Prostate gland (tissue), 2 donors: ENCODE measurements around the gene TMEM26. TPM values are rescaled to one million over a fixed set of nuclear protein-coding genes. Genes with fewer than 3 reads are reported as not detected.

Experiments
- DNase-seq: peaks from one replicate; pipeline ENCODE4 v3.0.0-alpha.2; 2019; ENCODE audit warnings: low spot score
- H3K27ac ChIP-seq, 2 donors: fragments of 200-600 bp; sonication (generic); 2 replicates each; pipeline ENCODE4 v1.5.1; 2017 to 2019
- H3K27me3 ChIP-seq: fragments of 200-600 bp; sonication (generic); replicated peaks from 2 replicates; pipeline ENCODE4 v1.5.1; 2019; ENCODE audit not compliant: insufficient read depth
- H3K36me3 ChIP-seq, 2 donors: fragments of 200-600 bp; sonication (generic); 1 replicate in 1 of 2; 2 replicates in 1 of 2; pipeline versions ENCODE4 v1.5.1 to v1.8.1; 2017 to 2019
- H3K4me1 ChIP-seq: fragments of 200-600 bp; sonication (generic); replicated peaks from 2 replicates; pipeline ENCODE4 v1.5.1; 2019
- H3K4me3 ChIP-seq, 2 donors: fragments of 200-600 bp; sonication (generic); 2 replicates each; pipeline ENCODE4 v1.5.1; 2017 to 2019
- H3K9me3 ChIP-seq: fragments of 200-600 bp; sonication (generic); 2 replicates; pipeline ENCODE4 v1.5.1; 2017
- POLR2A ChIP-seq: fragments of 450-650 bp; IDR thresholded peaks from one replicate; pipeline ENCODE4 v1.6.1; 2016; ENCODE audit warnings: antibody characterized with exemption, mild to moderate bottlenecking
- POLR2AphosphoS5 ChIP-seq: sonication (generic); formaldehyde crosslinking; IDR thresholded peaks from one replicate; pipeline ENCODE4 v1.6.1; 2017; ENCODE audit warnings: antibody characterized with exemption
- WGBS: methylation state at CpG from one replicate; pipeline ENCODE4 v1.1.5; 2018; 5-methylcytosine and 5-hydroxymethylcytosine counted together
- intact Hi-C: fragments of 100-400 bp; cut with DNase I; formaldehyde crosslinking; loops from one replicate; pipeline ENCODE4 v1.14.2; 2022
- total RNA-seq, 2 donors: library from RNA; depleted of rRNA; stranded (reverse); fragments of >200 nt; gene quantifications; one replicate each; pipeline ENCODE4 v1.1.0, GENCODE V29; 2016
- TF ChIP-seq, protein P1 (sequence below), 4 experiments: fragments of 200-600 bp in 2 of 4; fragments of 450-650 bp in 2 of 4; sonication (generic) in 2 of 4; IDR thresholded peaks; 1 replicate in 3 of 4; 2 replicates in 1 of 4; pipeline ENCODE4 v1.5.1; 2016 to 2019; ENCODE audit warnings: antibody characterized with exemption in 4 of 4, mild to moderate bottlenecking in 2 of 4, moderate library complexity in 2 of 4

Gene TMEM26
- total RNA-seq, 2 donors from 2014 or later: 3.7 to 11.6 TPM

DNA sequence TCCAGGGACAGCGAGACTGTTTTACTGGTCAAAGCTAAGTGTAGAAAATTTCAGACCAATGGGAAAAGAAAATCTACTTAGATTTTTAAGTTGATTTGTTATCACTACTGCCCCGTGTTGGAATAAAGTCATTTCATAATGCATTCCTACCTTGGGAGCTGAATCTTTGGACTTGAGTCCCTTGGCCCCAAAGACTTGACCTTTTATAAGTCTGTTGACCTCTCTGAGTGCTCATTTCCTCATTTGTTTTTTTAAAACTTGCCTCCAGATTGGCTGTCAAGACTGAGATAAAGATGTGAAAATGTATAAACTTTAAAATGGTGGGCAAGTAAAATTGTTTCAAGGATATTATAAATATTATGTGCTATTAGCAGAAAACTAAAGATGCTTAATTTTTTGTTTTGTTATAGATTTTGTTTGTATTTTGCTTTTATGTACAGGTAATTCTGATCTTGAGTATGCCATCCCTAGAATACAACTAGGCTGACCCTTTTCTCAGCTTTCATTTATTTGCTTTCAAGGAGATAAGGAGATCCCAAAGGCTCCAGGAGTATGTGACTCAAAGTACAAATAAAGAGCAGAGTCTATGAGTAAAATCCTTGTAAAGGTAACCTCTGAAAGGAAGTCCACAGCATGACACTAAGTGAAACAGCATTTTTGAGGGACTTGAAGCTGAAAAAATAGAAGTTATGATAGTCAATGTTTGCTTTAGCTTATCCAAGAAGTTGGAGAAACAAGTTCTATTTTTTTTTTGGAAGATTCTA lies 54.6 kb downstream of the TMEM26 start:
- Histone ChIP-seq H3K27me3 (no peaks in the 10 kb centered on the region), H3K9me3 (no peaks in the 10 kb centered on the region), H3K27ac (no peak overlapping the region), H3K36me3 (no peaks in the 10 kb centered on the region), H3K4me3 (no peak overlapping the region), H3K4me1 (no peaks in the 10 kb centered on the region)
- TF ChIP-seq POLR2AphosphoS5: no peak
- TF ChIP-seq, protein P1, sequence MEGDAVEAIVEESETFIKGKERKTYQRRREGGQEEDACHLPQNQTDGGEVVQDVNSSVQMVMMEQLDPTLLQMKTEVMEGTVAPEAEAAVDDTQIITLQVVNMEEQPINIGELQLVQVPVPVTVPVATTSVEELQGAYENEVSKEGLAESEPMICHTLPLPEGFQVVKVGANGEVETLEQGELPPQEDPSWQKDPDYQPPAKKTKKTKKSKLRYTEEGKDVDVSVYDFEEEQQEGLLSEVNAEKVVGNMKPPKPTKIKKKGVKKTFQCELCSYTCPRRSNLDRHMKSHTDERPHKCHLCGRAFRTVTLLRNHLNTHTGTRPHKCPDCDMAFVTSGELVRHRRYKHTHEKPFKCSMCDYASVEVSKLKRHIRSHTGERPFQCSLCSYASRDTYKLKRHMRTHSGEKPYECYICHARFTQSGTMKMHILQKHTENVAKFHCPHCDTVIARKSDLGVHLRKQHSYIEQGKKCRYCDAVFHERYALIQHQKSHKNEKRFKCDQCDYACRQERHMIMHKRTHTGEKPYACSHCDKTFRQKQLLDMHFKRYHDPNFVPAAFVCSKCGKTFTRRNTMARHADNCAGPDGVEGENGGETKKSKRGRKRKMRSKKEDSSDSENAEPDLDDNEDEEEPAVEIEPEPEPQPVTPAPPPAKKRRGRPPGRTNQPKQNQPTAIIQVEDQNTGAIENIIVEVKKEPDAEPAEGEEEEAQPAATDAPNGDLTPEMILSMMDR (IDR thresholded peaks at IDR 0.05): no peak
- DNase-seq: no peak
- 89% methylated on average over 2 of the region's 2 CpGs for whole genome bisulfite sequencing
- intact Hi-C loops: no loop called here

DNA sequence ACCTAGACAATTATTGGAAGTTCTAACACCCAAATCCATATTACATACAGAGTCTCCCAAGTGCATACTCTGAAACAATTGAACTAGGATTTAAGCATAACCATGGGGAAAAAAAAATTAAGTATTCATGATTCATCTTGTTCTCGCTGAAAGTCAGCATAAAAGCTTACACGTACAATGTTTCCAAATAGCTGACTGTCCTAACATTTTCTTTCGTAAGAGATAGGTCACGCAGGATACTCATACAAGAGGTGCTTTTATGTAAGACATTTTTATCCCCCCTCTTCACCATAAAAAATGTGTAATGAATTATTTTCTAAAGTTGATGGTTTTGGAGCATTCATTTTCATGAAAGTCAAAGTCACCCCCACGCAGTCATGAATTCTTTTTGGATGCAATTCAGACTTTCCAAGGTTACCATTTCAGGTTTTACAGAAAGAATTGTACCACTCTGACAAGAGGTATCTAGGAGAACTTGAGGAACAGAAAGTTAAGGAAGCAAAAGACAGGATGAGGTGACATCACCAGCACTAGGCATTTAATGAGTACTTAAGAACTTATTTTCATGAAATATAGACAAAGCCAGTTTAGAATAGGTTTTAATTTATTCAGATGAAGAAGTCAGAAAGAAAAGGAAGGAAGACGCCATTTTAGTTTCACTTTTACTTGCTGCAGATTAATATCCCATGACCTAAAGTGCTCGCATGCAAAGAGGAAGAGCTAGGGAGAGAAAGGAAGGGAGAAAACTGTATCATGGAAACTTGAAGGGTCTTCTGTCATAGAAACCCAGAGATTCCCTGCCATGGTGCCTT lies 55.8 kb downstream of the TMEM26 start:
- H3K9me3 ChIP-seq: no peaks in the 10 kb centered on the region
- no peaks in the 10 kb centered on the region for H3K4me1 ChIP-seq
- no peaks in the 10 kb centered on the region for H3K36me3 ChIP-seq
- DNase-seq: no peak
- H3K27me3 ChIP-seq: no peaks in the 10 kb centered on the region
- WGBS: 78% methylated on average over 7 of the region's 7 CpGs
- intact Hi-C loops: no loop called here
- H3K27ac ChIP-seq: no peak overlapping the region
- TF ChIP-seq POLR2A (no peak), POLR2AphosphoS5 (no peak)
- TF ChIP-seq, protein P1 (IDR thresholded peaks at IDR 0.05): no peak
- peak overlapping the region; percentile 1 to 5 for H3K4me3 ChIP-seq

DNA sequence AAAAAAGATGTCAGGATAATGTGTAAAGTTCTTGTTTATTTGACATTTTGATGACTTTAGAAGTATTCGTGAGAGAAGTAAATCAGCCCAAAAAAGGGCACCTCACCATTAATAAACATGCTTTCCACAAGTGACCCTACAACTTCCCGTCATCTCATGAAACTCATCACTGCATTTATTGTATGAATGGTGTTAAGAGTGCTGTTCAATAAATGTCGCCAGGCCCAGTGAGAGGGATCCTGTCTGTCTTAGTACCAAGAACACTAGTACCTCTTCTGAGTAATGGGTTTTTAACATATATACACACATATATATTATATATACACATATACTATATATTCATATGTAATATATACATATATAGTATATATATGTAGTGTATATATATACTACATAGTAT lies 61.9 kb downstream of the TMEM26 start:
- no peak overlapping the region for H3K4me3 ChIP-seq
- no peaks in the 10 kb centered on the region for H3K4me1 ChIP-seq
- no peak for DNase-seq
- no peaks in the 10 kb centered on the region for H3K9me3 ChIP-seq
- no peaks in the 10 kb centered on the region for H3K27me3 ChIP-seq
- no peak overlapping the region for H3K27ac ChIP-seq
- 37% methylated on average over 3 of the region's 3 CpGs for WGBS
- intact Hi-C loops: no loop called here
- TF ChIP-seq POLR2AphosphoS5: no peak
- TF ChIP-seq, protein P1 (IDR thresholded peaks at IDR 0.05): no peak
- no peak for TF ChIP-seq POLR2A
- no peaks in the 10 kb centered on the region for H3K36me3 ChIP-seq

DNA sequence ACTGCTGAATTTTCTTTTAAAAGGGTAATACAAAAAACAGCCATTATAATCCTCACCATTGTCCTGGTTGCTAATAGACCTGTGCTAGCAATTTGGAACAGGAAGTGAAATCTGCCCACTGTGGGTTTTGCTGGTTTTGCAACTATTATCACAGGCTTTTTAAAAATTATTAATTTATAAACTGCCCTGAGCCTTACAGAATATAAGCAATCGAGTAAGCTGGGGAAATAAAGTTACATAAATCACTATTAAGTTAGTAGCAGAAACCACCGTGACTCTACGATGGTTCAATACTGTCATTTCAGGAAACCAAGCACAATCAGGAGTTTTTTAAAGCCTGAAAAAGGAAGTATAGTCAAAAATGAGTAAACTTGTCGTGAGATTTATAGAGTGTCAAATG lies 62.3 kb downstream of the TMEM26 start:
- no peak for DNase-seq
- no peak overlapping the region for H3K4me3 ChIP-seq
- H3K27me3 ChIP-seq: no peaks in the 10 kb centered on the region
- no peaks in the 10 kb centered on the region for H3K9me3 ChIP-seq
- no peak overlapping the region for H3K27ac ChIP-seq
- H3K36me3 ChIP-seq: no peaks in the 10 kb centered on the region
- WGBS: 34% methylated on average over 4 of the region's 4 CpGs
- no peaks in the 10 kb centered on the region for H3K4me1 ChIP-seq
- intact Hi-C loops: no loop called here
- TF ChIP-seq POLR2A: no peak
- TF ChIP-seq, protein P1 (IDR thresholded peaks at IDR 0.05): no peak
- TF ChIP-seq POLR2AphosphoS5: no peak
